AG04449 (cell line): Measurements from ENCODE around the gene HSPA9.

Experiments
- CTCF ChIA-PET: fragments of 350-600 bp; formaldehyde crosslinking; extraction: SDS; loops from one replicate; lab custom pipeline; 2021; ENCODE audit warnings: antibody characterized with exemption; lab: Yijun Ruan, JAX
- POLR2A ChIA-PET: fragments of 400-600, 350-600 bp; formaldehyde crosslinking; extraction: SDS; loops from one replicate; lab custom pipeline; 2020; ENCODE audit warnings: antibody characterized with exemption, inconsistent platforms; lab: Yijun Ruan, JAX
- DNase-seq: peaks from one replicate; pipeline ENCODE4 v3.0.0-alpha.2; 2010; ENCODE audit warnings: low read depth, low spot score
- H3K4me3 ChIP-seq: 2 replicates; pipeline ENCODE4 v1.5.1; 2011; ENCODE audit warnings: low read depth, mild to moderate bottlenecking, control low read depth, low read length
- TF ChIP-seq, protein P1 (sequence below): IDR thresholded peaks from one replicate; pipeline ENCODE4 v1.5.1; 2011; ENCODE audit warnings: mild to moderate bottlenecking, moderate library complexity, low read length, control low read depth, inconsistent platforms; ENCODE audit not compliant: insufficient read depth; ENCODE audit errors: missing control alignments

The HSPA9 gene

DNA sequence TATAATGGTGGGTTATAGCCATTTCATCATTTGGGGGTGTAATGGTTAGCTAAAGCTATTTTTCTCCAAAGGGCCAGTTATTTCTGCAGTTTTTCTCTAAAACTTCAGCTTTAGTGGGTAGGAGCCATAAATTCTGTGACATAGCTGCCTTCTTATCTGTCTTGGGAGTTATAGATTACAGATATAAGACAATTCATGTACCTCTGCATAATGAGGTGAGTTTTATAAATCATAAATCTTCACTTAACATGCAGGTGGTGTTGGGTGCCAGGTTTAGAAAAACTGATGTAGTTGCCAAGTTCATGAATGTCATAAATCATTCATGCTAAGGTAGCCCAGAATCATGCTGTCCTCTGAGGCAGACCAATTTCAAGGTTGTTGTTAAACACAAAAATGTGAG, 10.0 kb upstream of the HSPA9 start:
- POLR2A ChIA-PET, result no interaction called here
- TF ChIP-seq, protein P1, sequence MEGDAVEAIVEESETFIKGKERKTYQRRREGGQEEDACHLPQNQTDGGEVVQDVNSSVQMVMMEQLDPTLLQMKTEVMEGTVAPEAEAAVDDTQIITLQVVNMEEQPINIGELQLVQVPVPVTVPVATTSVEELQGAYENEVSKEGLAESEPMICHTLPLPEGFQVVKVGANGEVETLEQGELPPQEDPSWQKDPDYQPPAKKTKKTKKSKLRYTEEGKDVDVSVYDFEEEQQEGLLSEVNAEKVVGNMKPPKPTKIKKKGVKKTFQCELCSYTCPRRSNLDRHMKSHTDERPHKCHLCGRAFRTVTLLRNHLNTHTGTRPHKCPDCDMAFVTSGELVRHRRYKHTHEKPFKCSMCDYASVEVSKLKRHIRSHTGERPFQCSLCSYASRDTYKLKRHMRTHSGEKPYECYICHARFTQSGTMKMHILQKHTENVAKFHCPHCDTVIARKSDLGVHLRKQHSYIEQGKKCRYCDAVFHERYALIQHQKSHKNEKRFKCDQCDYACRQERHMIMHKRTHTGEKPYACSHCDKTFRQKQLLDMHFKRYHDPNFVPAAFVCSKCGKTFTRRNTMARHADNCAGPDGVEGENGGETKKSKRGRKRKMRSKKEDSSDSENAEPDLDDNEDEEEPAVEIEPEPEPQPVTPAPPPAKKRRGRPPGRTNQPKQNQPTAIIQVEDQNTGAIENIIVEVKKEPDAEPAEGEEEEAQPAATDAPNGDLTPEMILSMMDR, result no peak
- no peak overlapping the region for H3K4me3 ChIP-seq
- CTCF ChIA-PET, result interaction anchor here (0.9 to 1.5 kb wide), 5 partner anchors 10 to 187 kb away, joined by 3 read pairs; partner anchors contain the start of gene HSPA9
- no peak for DNase-seq

DNA sequence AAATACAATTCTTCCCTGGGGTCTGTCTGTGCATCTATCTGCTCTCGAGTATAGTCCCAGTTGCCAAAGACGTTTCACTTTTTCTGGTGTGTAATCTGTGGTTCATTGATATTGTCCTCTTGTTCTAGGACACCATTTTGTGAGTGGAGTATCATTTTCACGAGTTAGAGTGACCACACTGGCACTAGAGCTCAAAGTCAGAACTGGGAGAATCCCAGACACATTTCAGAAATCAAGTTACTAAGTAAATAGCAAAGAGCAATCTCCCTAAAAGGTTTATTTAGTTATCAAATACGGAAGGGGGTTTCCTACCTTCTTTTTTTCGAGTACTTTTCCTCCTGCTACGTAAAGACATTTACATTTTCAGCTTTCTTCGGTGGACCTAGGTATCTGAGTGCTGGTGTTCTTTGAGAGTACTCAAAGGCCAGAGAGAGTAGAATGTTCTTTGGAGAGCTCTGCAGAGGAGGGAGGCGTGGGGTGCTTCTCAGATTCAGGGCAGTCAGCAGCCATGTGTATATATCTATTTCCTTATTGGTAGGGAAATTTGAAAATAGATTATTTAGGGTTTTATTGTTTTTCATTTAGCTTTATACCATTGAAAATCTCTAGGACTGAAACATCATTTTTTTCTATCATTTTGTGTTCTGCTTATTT, 8.9 kb upstream of the HSPA9 start:
- POLR2A ChIA-PET, result no interaction called here
- TF ChIP-seq, protein P1, result no peak
- no peak overlapping the region for H3K4me3 ChIP-seq
- DNase-seq, result no peak
- CTCF ChIA-PET, result interaction anchor here (0.7 to 1.5 kb wide), 8 partner anchors 8 to 679 kb away, joined by 3 read pairs; no protein-coding TSS in a partner anchor

DNA sequence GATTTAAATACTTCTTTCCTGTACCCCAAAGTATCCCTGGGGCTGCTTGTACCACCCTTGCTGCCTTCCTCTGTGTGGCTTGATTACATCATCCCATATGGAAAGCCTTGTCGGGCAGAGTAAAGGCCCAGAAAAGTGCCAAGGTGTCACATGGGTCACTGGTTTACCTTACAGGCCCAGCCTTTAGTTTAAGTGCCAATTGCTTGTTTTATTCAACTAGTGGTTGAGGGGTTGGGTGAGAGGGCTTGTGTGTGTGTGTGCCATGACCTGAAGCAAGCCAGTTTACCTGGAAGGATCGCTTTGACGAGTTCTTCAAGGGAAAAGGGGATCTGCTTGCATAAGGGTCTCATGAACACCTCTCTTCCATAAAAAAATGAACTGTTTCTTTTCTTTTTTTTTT, 7.8 kb upstream of the HSPA9 start:
- TF ChIP-seq, protein P1, result no peak
- CTCF ChIA-PET, result interaction anchor here (1.2 kb wide), 1 partner anchor 680 kb away, joined by 3 read pairs; no protein-coding TSS in a partner anchor

DNA sequence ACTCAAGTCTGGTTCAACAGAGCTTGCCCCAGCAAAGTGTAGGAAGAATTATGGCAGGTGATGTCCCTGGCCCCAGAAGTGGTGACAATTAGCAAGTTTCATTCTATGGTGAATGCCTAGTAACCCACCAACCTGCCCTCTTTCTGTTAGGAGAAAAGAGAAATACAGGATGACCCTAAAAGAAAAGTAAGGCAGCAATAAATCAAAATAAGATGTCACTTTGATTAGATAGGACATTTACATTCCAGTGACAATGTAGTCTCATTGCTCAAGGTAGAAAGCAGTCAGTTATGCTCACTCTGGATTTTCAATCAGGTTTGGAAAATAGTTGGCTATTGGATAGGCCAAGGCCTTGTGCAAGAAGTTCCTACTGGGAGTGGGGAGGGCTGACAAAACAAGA, 5.6 kb upstream of the HSPA9 start:
- ChIA-PET POLR2A (no interaction called here), CTCF (interaction anchor here (0.6 to 3.0 kb wide), 6 partner anchors 15 to 743 kb away, joined by 3 to 42 read pairs (median 9); no protein-coding TSS in a partner anchor)
- DNase-seq, result no peak
- TF ChIP-seq, protein P1, result no peak
- no peak overlapping the region for H3K4me3 ChIP-seq

More for the DNA sequence above, 7.8 kb upstream of the HSPA9 start:
- H3K4me3 ChIP-seq, result no peak overlapping the region
- POLR2A ChIA-PET, result no interaction called here
- DNase-seq, result no peak

DNA sequence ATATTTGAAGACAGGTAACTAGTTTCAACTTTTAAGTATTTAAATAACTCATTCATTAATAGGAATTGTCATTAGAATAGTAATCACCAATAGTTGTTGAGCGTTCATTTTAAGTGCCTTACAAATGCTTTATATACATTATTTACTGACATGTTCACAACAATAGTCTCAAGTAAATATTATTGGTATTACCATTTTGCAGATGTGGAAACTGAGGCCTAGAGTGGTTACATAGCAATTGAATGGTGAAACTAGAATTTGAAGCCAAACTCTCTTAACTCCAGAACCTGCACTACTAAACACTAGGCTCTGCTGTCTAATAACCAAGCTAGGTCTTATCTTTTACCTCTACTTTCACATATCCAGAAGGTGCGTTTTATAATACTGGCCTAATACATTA, 4.8 kb upstream of the HSPA9 start:
- TF ChIP-seq, protein P1, result no peak
- no peak overlapping the region for H3K4me3 ChIP-seq
- DNase-seq, result no peak
- POLR2A ChIA-PET, result no interaction called here
- CTCF ChIA-PET, result interaction anchor here (0.7 to 3.0 kb wide), 35 partner anchors 8 to 723 kb away, joined by 3 to 42 read pairs (median 4); partner anchors contain the start of gene ETF1

DNA sequence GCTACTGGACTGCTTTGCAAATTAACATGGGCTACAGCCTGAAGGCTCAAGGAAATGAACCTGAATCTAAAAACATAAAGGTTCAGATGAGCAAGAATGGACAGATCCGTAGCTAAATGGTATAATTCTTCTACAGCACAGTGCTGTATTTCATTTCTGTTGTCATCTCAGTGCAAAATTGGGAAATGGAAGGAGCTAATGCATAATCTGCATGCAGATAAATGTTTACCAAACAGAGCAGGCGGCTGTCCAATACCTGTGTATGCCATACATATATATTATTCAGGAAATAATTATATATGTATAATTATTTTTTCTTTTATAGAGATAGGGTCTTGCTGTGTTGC, 4.3 kb upstream of the HSPA9 start:
- TF ChIP-seq, protein P1, result no peak

More for the DNA sequence above, 4.3 kb upstream of the HSPA9 start:
- CTCF ChIA-PET, result interaction anchor here (0.6 to 3.0 kb wide), 40 partner anchors 9 to 949 kb away, joined by 3 to 42 read pairs (median 4); partner anchors contain the start of gene ETF1
- no peak for DNase-seq
- no peak overlapping the region for H3K4me3 ChIP-seq
- POLR2A ChIA-PET, result interaction anchor here (0.7 kb wide), 2 partner anchors 14 to 26 kb away, joined by 3 read pairs; no protein-coding TSS in a partner anchor
